ENCODE measurements around the gene CDH26. TPM values are rescaled to one million over a fixed set of nuclear protein-coding genes. Genes with fewer than 3 reads are reported as not detected.

CDH26 gene
- total and polyA plus RNA-seq, 4 donors, result 0.99 to 5.0 (median 1.5) TPM

DNA sequence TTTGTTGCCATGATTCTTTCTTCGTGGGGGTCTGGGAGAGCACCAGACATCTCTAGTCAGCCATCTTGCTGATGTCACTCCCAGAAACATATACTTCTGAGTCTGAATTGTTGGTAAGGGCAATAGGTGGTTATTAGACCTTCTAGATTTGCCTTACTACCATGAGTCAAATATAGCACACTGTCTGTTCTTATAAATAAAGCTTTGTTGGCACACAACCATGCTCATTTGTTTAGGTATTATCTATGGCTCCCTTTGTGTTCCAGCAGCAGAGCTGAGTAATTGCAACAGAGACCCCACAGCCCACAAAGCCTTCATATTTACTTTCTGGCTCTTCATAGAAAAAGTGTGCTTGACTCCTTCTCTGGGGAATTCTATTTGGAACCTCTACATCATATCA lies 62.9 kb downstream of the CDH26 start:
- H3K4me3 ChIP-seq (ENCODE audit: low read depth, low read length), result no peak overlapping the region
- peak in 1 of 6 donors; percentile 19 for DNase-seq (ENCODE audit: low read depth in 4 of 6, low spot score in 6 of 6)
- no peaks in the 10 kb centered on the region for H3K27me3 ChIP-seq (ENCODE audit: control insufficient read depth, insufficient read depth, low read length)
- H3K36me3 ChIP-seq (ENCODE audit: control insufficient read depth, insufficient read depth, low read length), result no peaks in the 10 kb centered on the region
- no CpG with 5 or more reads among the region's 1 CpG for WGBS (ENCODE audit: insufficient coverage)
- H3K27ac ChIP-seq (ENCODE audit: low read depth, low read length), result no peak overlapping the region
- H3K9me3 ChIP-seq (ENCODE audit: control insufficient read depth, insufficient read depth, low read length), result no peaks in the 10 kb centered on the region
- no peaks in the 10 kb centered on the region for H3K4me1 ChIP-seq (ENCODE audit: control insufficient read depth, insufficient read depth, low read length)

DNA sequence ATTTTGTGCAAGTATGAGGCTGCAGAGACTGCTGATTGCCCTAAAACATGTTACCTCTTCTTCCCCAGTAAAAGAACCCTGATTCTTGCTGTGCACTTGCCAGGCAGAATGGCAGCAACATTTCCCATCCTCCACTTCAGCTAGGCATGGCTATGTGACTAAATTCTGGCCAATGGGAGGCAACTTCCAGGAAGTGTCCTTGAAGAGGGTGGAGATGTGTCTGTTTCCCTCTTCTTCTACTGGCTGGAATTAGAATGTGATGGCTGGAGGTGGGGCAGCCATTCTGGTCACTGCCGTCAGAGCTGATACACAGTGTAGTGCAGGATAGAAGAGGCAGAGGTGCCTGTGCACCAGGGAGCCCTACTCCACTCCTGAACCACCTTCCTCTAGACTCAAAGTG lies 64.6 kb downstream of the CDH26 start:
- peak overlapping the region; percentile 21 for H3K27ac ChIP-seq (ENCODE audit: low read depth, low read length)
- no peaks in the 10 kb centered on the region for H3K9me3 ChIP-seq (ENCODE audit: control insufficient read depth, insufficient read depth, low read length)
- H3K4me3 ChIP-seq (ENCODE audit: low read depth, low read length), result no peak overlapping the region
- no peaks in the 10 kb centered on the region for H3K27me3 ChIP-seq (ENCODE audit: control insufficient read depth, insufficient read depth, low read length)
- no peak for DNase-seq (ENCODE audit: low read depth in 4 of 6, low spot score in 6 of 6)
- WGBS (ENCODE audit: insufficient coverage), result no CpG with 5 or more reads among the region's 1 CpG
- H3K4me1 ChIP-seq (ENCODE audit: control insufficient read depth, insufficient read depth, low read length), result no peaks in the 10 kb centered on the region
- no peaks in the 10 kb centered on the region for H3K36me3 ChIP-seq (ENCODE audit: control insufficient read depth, insufficient read depth, low read length)

- DNase-seq (ENCODE audit: low read depth in 4 of 6, low spot score in 6 of 6), result no peak
- no peaks in the 10 kb centered on the region for H3K4me1 ChIP-seq (ENCODE audit: control insufficient read depth, insufficient read depth, low read length)
- H3K36me3 ChIP-seq (ENCODE audit: control insufficient read depth, insufficient read depth, low read length), result no peaks in the 10 kb centered on the region
- no peak overlapping the region for H3K27ac ChIP-seq (ENCODE audit: low read depth, low read length)
- H3K9me3 ChIP-seq (ENCODE audit: control insufficient read depth, insufficient read depth, low read length), result no peaks in the 10 kb centered on the region
- H3K4me3 ChIP-seq (ENCODE audit: low read depth, low read length), result no peak overlapping the region
- no peaks in the 10 kb centered on the region for H3K27me3 ChIP-seq (ENCODE audit: control insufficient read depth, insufficient read depth, low read length)
- no CpG with 5 or more reads among the region's 3 CpGs for WGBS (ENCODE audit: insufficient coverage)
Observed at GRCh38 chr20:60024245-60024644, 66.0 kb downstream of the CDH26 start.

DNA sequence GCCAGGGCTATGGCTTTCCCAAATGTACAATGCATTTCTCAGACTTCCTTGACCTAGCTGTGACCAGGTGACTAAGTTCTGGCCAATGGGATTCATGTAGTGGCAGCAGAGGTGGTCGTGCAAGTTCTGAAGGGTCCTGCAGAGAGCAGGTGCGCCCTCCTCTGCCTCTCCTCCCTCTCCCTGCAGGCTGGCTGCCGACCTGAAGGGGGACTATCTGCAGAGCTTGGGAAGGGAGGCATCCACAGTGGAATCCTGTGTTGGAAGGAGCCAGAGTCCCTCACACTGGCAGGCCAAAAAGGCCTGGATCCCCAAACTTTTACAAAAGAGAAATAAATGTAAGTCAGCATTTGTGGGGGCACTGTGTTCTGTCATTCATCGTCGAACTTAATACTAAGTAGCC lies 66.6 kb downstream of the CDH26 start:
- WGBS (ENCODE audit: insufficient coverage), result no CpG with 5 or more reads among the region's 5 CpGs
- H3K36me3 ChIP-seq (ENCODE audit: control insufficient read depth, insufficient read depth, low read length), result no peaks in the 10 kb centered on the region
- H3K4me3 ChIP-seq (ENCODE audit: low read depth, low read length), result no peak overlapping the region
- DNase-seq (ENCODE audit: low read depth in 4 of 6, low spot score in 6 of 6), result no peak
- H3K27ac ChIP-seq (ENCODE audit: low read depth, low read length), result no peak overlapping the region
- H3K4me1 ChIP-seq (ENCODE audit: control insufficient read depth, insufficient read depth, low read length), result no peaks in the 10 kb centered on the region
- H3K27me3 ChIP-seq (ENCODE audit: control insufficient read depth, insufficient read depth, low read length), result no peaks in the 10 kb centered on the region
- no peaks in the 10 kb centered on the region for H3K9me3 ChIP-seq (ENCODE audit: control insufficient read depth, insufficient read depth, low read length)

DNA sequence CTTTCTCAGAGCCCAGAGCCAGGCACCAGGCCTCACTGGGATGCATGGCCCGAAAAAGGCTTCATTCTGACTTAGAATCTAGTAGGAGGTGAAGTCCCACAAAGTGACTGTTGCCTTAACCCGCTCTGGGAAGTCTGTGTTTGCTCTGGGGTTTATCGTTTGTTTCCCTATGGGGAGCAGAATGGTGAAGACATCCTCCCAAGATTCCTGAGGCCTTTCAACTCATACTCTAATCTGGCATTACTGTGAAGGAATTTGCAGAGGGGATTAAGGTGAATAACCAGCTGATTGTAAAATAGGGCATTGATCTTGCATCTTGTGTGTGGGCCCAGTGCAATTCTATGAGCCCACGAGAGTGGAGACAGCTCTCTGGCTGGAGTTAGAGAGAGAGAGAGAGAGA lies 67.8 kb downstream of the CDH26 start:
- 95% methylated on average over 3 of the region's 4 CpGs for WGBS (ENCODE audit: insufficient coverage)
- DNase-seq (ENCODE audit: low read depth in 4 of 6, low spot score in 6 of 6), result no peak
- no peaks in the 10 kb centered on the region for H3K36me3 ChIP-seq (ENCODE audit: control insufficient read depth, insufficient read depth, low read length)
- no peaks in the 10 kb centered on the region for H3K4me1 ChIP-seq (ENCODE audit: control insufficient read depth, insufficient read depth, low read length)
- no peaks in the 10 kb centered on the region for H3K27me3 ChIP-seq (ENCODE audit: control insufficient read depth, insufficient read depth, low read length)
- no peak overlapping the region for H3K4me3 ChIP-seq (ENCODE audit: low read depth, low read length)
- H3K9me3 ChIP-seq (ENCODE audit: control insufficient read depth, insufficient read depth, low read length), result peaks cover 2% of the 10 kb centered on the region
- H3K27ac ChIP-seq (ENCODE audit: low read depth, low read length), result no peak overlapping the region

DNA sequence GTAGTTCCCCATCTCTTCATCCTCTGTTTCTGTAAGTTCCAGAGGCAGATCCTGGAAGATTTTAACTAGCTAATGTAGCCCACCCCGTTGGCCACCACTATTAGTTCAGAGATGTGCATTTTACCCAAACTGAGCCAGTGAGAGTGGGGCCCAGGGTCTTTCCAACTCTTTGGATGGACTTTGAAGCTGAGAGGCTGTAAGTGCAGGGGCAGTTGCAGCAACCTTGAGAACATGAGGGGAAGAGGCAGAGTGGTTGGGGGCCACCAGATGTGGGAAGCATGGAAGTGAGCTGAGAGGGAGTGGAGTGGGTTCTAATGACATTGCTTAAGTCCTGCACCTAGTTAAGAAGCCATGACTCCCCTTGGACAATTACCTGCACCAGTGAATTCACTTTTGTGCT lies 72.2 kb downstream of the CDH26 start:
- peaks cover 2% of the 10 kb centered on the region for H3K9me3 ChIP-seq (ENCODE audit: control insufficient read depth, insufficient read depth, low read length)
- no peaks in the 10 kb centered on the region for H3K27me3 ChIP-seq (ENCODE audit: control insufficient read depth, insufficient read depth, low read length)
- H3K27ac ChIP-seq (ENCODE audit: low read depth, low read length), result no peak overlapping the region
- no peak for DNase-seq (ENCODE audit: low read depth in 4 of 6, low spot score in 6 of 6)
- peaks cover 14% of the 10 kb centered on the region for H3K4me1 ChIP-seq (ENCODE audit: control insufficient read depth, insufficient read depth, low read length)
- H3K36me3 ChIP-seq (ENCODE audit: control insufficient read depth, insufficient read depth, low read length), result no peaks in the 10 kb centered on the region
- no peak overlapping the region for H3K4me3 ChIP-seq (ENCODE audit: low read depth, low read length)
- 100% methylated on average over 1 of the region's 1 CpG for WGBS (ENCODE audit: insufficient coverage)

DNA sequence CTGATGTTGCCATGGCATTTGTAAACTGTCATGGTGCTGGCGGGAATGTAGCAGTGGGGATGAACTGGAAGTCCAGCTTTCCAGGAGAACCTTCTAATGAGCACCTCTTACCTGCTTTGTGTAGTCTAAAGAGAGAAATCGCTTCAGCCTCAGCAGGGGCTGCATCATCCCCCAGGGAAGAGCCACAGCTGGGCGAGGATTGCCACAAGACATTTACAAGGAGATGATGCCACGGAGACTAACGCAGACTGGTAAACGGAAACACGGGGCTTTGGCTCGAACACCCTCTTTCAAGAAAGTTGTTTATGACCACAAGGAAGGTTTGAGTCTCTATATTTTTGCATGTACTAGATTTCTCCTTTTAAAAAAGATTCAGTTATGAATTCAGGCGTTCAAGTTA lies 72.9 kb downstream of the CDH26 start:
- H3K4me3 ChIP-seq (ENCODE audit: low read depth, low read length), result no peak overlapping the region
- DNase-seq (ENCODE audit: low read depth in 4 of 6, low spot score in 6 of 6), result no peak
- peaks cover 14% of the 10 kb centered on the region for H3K4me1 ChIP-seq (ENCODE audit: control insufficient read depth, insufficient read depth, low read length)
- H3K27ac ChIP-seq (ENCODE audit: low read depth, low read length), result no peak overlapping the region
- peaks cover 2% of the 10 kb centered on the region for H3K9me3 ChIP-seq (ENCODE audit: control insufficient read depth, insufficient read depth, low read length)
- H3K36me3 ChIP-seq (ENCODE audit: control insufficient read depth, insufficient read depth, low read length), result no peaks in the 10 kb centered on the region
- H3K27me3 ChIP-seq (ENCODE audit: control insufficient read depth, insufficient read depth, low read length), result no peaks in the 10 kb centered on the region
- 94% methylated on average over 4 of the region's 9 CpGs for WGBS (ENCODE audit: insufficient coverage)

- peak in 1 of 6 donors; percentile 61 for DNase-seq (ENCODE audit: low read depth in 4 of 6, low spot score in 6 of 6)
Observed at GRCh38 chr20:60034231-60035110, 76.2 kb downstream of the CDH26 start.

DNA sequence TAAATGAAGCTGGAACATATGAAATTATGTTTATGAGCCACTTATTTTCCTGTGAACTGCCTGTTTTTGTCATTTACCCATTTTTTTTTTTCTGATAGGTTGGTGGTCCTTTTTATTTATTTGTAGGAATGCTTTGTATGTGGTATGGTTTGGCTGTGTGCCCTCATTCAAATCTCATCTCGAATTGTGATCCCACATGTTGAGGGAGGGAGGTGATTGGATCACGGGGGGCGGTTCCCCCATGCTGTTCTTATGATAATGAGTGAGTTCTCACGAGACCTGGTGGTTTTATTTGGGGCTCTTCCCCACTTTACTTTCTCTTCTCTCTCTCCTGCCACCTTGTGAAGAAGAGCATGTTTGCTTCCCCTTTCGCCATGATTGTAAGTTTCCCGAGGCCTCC lies 77.3 kb downstream of the CDH26 start:
- Histone ChIP-seq H3K4me1 (ENCODE audit: control insufficient read depth, insufficient read depth, low read length) (peaks cover 14% of the 10 kb centered on the region), H3K27ac (ENCODE audit: low read depth, low read length) (no peak overlapping the region), H3K36me3 (ENCODE audit: control insufficient read depth, insufficient read depth, low read length) (no peaks in the 10 kb centered on the region), H3K9me3 (ENCODE audit: control insufficient read depth, insufficient read depth, low read length) (peaks cover under 1% of the 10 kb centered on the region), H3K4me3 (ENCODE audit: low read depth, low read length) (no peak overlapping the region), H3K27me3 (ENCODE audit: control insufficient read depth, insufficient read depth, low read length) (no peaks in the 10 kb centered on the region)
- WGBS (ENCODE audit: insufficient coverage), result no CpG with 5 or more reads among the region's 6 CpGs
- no peak for DNase-seq (ENCODE audit: low read depth in 4 of 6, low spot score in 6 of 6)

More at GRCh38 chr20:60034231-60035110, 76.2 kb downstream of the CDH26 start:
- WGBS (ENCODE audit: insufficient coverage), result 31% methylated on average over 8 of the region's 9 CpGs
- H3K4me3 ChIP-seq (ENCODE audit: low read depth, low read length), result no peak overlapping the region
- no peak overlapping the region for H3K27ac ChIP-seq (ENCODE audit: low read depth, low read length)
- no peaks in the 10 kb centered on the region for H3K27me3 ChIP-seq (ENCODE audit: control insufficient read depth, insufficient read depth, low read length)
- H3K36me3 ChIP-seq (ENCODE audit: control insufficient read depth, insufficient read depth, low read length), result no peaks in the 10 kb centered on the region
- H3K4me1 ChIP-seq (ENCODE audit: control insufficient read depth, insufficient read depth, low read length), result peaks cover 14% of the 10 kb centered on the region
- peaks cover 2% of the 10 kb centered on the region for H3K9me3 ChIP-seq (ENCODE audit: control insufficient read depth, insufficient read depth, low read length)

DNA sequence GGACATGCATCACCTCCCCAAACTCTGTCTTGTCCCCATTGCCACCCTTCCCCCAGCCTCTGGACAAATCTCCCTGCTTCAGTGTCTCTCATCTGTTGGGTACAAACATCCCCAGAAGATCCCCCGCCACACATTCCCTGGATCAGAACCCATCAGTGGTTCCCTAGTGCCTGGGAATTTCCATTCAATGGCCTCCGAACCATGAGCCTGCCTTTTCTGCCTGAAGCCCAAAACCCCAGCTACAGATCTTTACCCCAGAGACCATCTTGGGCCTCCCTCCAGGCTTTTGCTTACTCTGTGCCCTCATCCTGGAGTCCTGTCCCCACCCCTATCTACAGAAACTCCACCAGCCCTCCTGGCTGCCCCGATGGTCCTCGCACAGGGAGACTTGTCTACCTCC lies 78.1 kb downstream of the CDH26 start:
- H3K27ac ChIP-seq (ENCODE audit: low read depth, low read length), result no peak overlapping the region
- peaks cover 14% of the 10 kb centered on the region for H3K4me1 ChIP-seq (ENCODE audit: control insufficient read depth, insufficient read depth, low read length)
- DNase-seq (ENCODE audit: low read depth in 4 of 6, low spot score in 6 of 6), result no peak
- no peaks in the 10 kb centered on the region for H3K36me3 ChIP-seq (ENCODE audit: control insufficient read depth, insufficient read depth, low read length)
- WGBS (ENCODE audit: insufficient coverage), result over 99% methylated on average over 4 of the region's 4 CpGs
- no peak overlapping the region for H3K4me3 ChIP-seq (ENCODE audit: low read depth, low read length)
- H3K9me3 ChIP-seq (ENCODE audit: control insufficient read depth, insufficient read depth, low read length), result no peaks in the 10 kb centered on the region
- no peaks in the 10 kb centered on the region for H3K27me3 ChIP-seq (ENCODE audit: control insufficient read depth, insufficient read depth, low read length)

Data from spinal cord (tissue), 10 donors.